WTC11 (cell line): ENCODE data around the gene SMYD4. TPM values are rescaled to one million over a fixed set of nuclear protein-coding genes. Genes with fewer than 3 reads are reported as not detected.

Experiments used
- ATAC-seq: fragments of 200-7000 bp; cut with Tn5 transposase; 2 replicates; pipeline ENCODE4 v1.10.0; 2021; ENCODE audit warnings: mild to moderate bottlenecking, moderate library complexity
- CTCF ChIA-PET: fragments of 300-600 bp; sonication (Branson Sonifier 250); formaldehyde crosslinking; loops from one replicate; lab custom pipeline; 2021; ENCODE audit warnings: antibody characterized with exemption; lab: Charles Lee
- POLR2A ChIA-PET: fragments of 350-600 bp; sonication (Branson Sonifier 250); formaldehyde crosslinking; loops from one replicate; lab custom pipeline; 2021; ENCODE audit warnings: antibody characterized with exemption; lab: Charles Lee
- DNase-seq: peaks from one replicate; pipeline ENCODE4 v3.0.0; 2021; ENCODE audit warnings: low spot score
- H3K27ac Mint-ChIP-seq: 2 replicates; pipeline ENCODE4 v1.8.0; 2021; ENCODE audit warnings: mixed read lengths
- H3K27me3 Mint-ChIP-seq: 2 replicates; pipeline ENCODE4 v1.8.0; 2021; ENCODE audit warnings: low read depth, mild to moderate bottlenecking, moderate library complexity, mixed read lengths
- H3K36me3 Mint-ChIP-seq: 2 replicates; pipeline ENCODE4 v1.8.0; 2021; ENCODE audit warnings: mixed read lengths
- H3K4me1 Mint-ChIP-seq: 2 replicates; pipeline ENCODE4 v1.8.0; 2022; ENCODE audit warnings: mixed read lengths
- H3K4me3 Mint-ChIP-seq: 2 replicates; pipeline ENCODE4 v1.8.0; 2021; ENCODE audit warnings: mild to moderate bottlenecking, moderate library complexity, mixed read lengths
- H3K9me3 Mint-ChIP-seq: 2 replicates; pipeline ENCODE4 v1.8.0; 2021; ENCODE audit warnings: mixed read lengths
- CREM ChIP-seq: sonication (generic); formaldehyde crosslinking; IDR thresholded peaks from 2 replicates; pipeline ENCODE4 v1.8.1; 2022; ENCODE audit warnings: mild to moderate bottlenecking, missing genetic modification reagents, moderate library complexity
- EMX1 ChIP-seq: fragments of 250-450 bp; sonication (Bioruptor Pico); IDR thresholded peaks from 2 replicates; pipeline ENCODE4 v1.8.0; 2021; ENCODE audit warnings: mild to moderate bottlenecking
- ETV6 ChIP-seq: sonication (generic); formaldehyde crosslinking; IDR thresholded peaks from 2 replicates; pipeline ENCODE4 v1.8.1; 2022; ENCODE audit warnings: mild to moderate bottlenecking, missing genetic modification reagents
- FOXK1 ChIP-seq: sonication (generic); formaldehyde crosslinking; IDR thresholded peaks from 2 replicates; pipeline ENCODE4 v1.8.0; 2022; ENCODE audit warnings: mild to moderate bottlenecking, moderate library complexity, missing genetic modification reagents
- FOXP1 ChIP-seq: sonication (generic); formaldehyde crosslinking; IDR thresholded peaks from 2 replicates; pipeline ENCODE4 v1.8.0; 2022; ENCODE audit warnings: missing genetic modification reagents, mild to moderate bottlenecking, moderate library complexity, borderline replicate concordance
- GRHL2 ChIP-seq: fragments of 250-450 bp; sonication (Bioruptor Pico); IDR thresholded peaks from 2 replicates; pipeline ENCODE4 v1.8.0; 2022; ENCODE audit warnings: mild to moderate bottlenecking, moderate library complexity; ENCODE audit not compliant: insufficient replicate concordance, severe bottlenecking
- HMGA2 ChIP-seq: fragments of 250-450 bp; sonication (Bioruptor Pico); IDR thresholded peaks from 2 replicates; pipeline ENCODE4 v1.4.0; 2021; ENCODE audit warnings: mild to moderate bottlenecking, moderate library complexity
- NFATC4 ChIP-seq: fragments of 250-450 bp; sonication (Bioruptor Pico); IDR thresholded peaks from 2 replicates; pipeline ENCODE4 v1.9.0; 2021; ENCODE audit warnings: mild to moderate bottlenecking
- RELA ChIP-seq: sonication (generic); formaldehyde crosslinking; IDR thresholded peaks from 2 replicates; pipeline ENCODE4 v1.8.1; 2022; ENCODE audit warnings: missing genetic modification reagents, mild to moderate bottlenecking, borderline replicate concordance
- RORB ChIP-seq: fragments of 250-450 bp; sonication (Bioruptor Pico); IDR thresholded peaks from 2 replicates; pipeline ENCODE4 v1.9.0; 2021; ENCODE audit warnings: mild to moderate bottlenecking
- SOX15 ChIP-seq: fragments of 250-450 bp; sonication (Bioruptor Pico); IDR thresholded peaks from 2 replicates; pipeline ENCODE4 v1.9.0; 2021; ENCODE audit warnings: mild to moderate bottlenecking
- TCF7 ChIP-seq: sonication (generic); formaldehyde crosslinking; IDR thresholded peaks from 2 replicates; pipeline ENCODE4 v1.8.0; 2022; ENCODE audit warnings: mild to moderate bottlenecking, low read depth, missing genetic modification reagents, moderate library complexity
- TEAD1 ChIP-seq: sonication (generic); formaldehyde crosslinking; IDR thresholded peaks from 2 replicates; pipeline ENCODE4 v1.8.0; 2022; ENCODE audit warnings: mild to moderate bottlenecking, missing genetic modification reagents
- ZNF416 ChIP-seq: fragments of 250-450 bp; sonication (Bioruptor Pico); IDR thresholded peaks from 2 replicates; pipeline ENCODE4 v1.9.0; 2021; ENCODE audit warnings: mild to moderate bottlenecking, inconsistent platforms
- total RNA-seq: library from RNA; stranded (reverse); gene quantifications from 3 replicates; pipeline ENCODE4 v1.2.3, GENCODE V29; 2021
- TF ChIP-seq, protein P1 (sequence below): sonication (generic); formaldehyde crosslinking; IDR thresholded peaks from 2 replicates; pipeline ENCODE4 v1.8.1; 2023; ENCODE audit warnings: mild to moderate bottlenecking, missing genetic modification reagents, borderline replicate concordance
- TF ChIP-seq, protein P2 (sequence below): sonication (generic); formaldehyde crosslinking; IDR thresholded peaks from 2 replicates; pipeline ENCODE4 v1.8.0; 2022; ENCODE audit warnings: missing genetic modification reagents
- TF ChIP-seq, protein P3 (sequence below): sonication (generic); formaldehyde crosslinking; IDR thresholded peaks from 2 replicates; pipeline ENCODE4 v1.8.1; 2022; ENCODE audit warnings: low read depth, missing genetic modification reagents, borderline replicate concordance
- TF ChIP-seq, protein P4 (sequence below): sonication (generic); formaldehyde crosslinking; IDR thresholded peaks from 2 replicates; pipeline ENCODE4 v1.8.0; 2023; ENCODE audit warnings: missing genetic modification reagents, mild to moderate bottlenecking, borderline replicate concordance
- TF ChIP-seq, protein P5 (sequence below): sonication (generic); formaldehyde crosslinking; IDR thresholded peaks from 2 replicates; pipeline ENCODE4 v1.8.1; 2023; ENCODE audit warnings: mild to moderate bottlenecking, missing genetic modification reagents

Gene SMYD4
- total RNA-seq, 1 experiment from 2014 or later, result 24.1 TPM

DNA sequence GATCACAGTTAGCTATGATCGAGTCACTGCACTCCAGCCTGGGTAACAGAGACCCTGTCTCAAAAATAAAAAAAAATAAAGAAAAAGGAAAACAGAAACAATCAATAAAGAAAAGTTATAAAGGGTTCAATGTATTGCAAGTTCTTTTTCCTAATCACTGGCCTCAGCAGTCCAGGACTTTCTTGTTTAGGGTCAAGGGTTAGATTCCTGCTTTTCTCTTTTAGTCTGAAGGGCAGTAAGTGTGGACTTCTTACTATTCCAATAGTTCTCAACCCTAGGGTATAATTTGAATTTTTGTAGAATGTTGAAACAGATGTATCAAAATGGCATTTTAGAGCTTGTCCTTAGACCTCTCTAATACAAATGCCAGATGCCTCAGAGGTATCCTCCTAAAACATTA, 27.3 kb downstream of the SMYD4 start:
- ChIA-PET CTCF (interaction anchor here (1.0 kb wide), 1 partner anchor 81 kb away, joined by 3 read pairs; no protein-coding TSS in a partner anchor), POLR2A (no interaction called here)
- no peak for ATAC-seq
- H3K4me3 Mint-ChIP-seq, result no peak overlapping the region
- TF ChIP-seq, protein P1, sequence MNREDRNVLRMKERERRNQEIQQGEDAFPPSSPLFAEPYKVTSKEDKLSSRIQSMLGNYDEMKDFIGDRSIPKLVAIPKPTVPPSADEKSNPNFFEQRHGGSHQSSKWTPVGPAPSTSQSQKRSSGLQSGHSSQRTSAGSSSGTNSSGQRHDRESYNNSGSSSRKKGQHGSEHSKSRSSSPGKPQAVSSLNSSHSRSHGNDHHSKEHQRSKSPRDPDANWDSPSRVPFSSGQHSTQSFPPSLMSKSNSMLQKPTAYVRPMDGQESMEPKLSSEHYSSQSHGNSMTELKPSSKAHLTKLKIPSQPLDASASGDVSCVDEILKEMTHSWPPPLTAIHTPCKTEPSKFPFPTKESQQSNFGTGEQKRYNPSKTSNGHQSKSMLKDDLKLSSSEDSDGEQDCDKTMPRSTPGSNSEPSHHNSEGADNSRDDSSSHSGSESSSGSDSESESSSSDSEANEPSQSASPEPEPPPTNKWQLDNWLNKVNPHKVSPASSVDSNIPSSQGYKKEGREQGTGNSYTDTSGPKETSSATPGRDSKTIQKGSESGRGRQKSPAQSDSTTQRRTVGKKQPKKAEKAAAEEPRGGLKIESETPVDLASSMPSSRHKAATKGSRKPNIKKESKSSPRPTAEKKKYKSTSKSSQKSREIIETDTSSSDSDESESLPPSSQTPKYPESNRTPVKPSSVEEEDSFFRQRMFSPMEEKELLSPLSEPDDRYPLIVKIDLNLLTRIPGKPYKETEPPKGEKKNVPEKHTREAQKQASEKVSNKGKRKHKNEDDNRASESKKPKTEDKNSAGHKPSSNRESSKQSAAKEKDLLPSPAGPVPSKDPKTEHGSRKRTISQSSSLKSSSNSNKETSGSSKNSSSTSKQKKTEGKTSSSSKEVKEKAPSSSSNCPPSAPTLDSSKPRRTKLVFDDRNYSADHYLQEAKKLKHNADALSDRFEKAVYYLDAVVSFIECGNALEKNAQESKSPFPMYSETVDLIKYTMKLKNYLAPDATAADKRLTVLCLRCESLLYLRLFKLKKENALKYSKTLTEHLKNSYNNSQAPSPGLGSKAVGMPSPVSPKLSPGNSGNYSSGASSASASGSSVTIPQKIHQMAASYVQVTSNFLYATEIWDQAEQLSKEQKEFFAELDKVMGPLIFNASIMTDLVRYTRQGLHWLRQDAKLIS (CRISPR knock-in tag), result no peak
- no peak for TF ChIP-seq FOXK1
- no peaks in the 10 kb centered on the region for H3K27me3 Mint-ChIP-seq
- H3K36me3 Mint-ChIP-seq, result peaks cover 49% of the 10 kb centered on the region
- H3K9me3 Mint-ChIP-seq, result no peaks in the 10 kb centered on the region
- H3K27ac Mint-ChIP-seq, result no peak overlapping the region
- no peaks in the 10 kb centered on the region for H3K4me1 Mint-ChIP-seq
- DNase-seq, result no peak

DNA sequence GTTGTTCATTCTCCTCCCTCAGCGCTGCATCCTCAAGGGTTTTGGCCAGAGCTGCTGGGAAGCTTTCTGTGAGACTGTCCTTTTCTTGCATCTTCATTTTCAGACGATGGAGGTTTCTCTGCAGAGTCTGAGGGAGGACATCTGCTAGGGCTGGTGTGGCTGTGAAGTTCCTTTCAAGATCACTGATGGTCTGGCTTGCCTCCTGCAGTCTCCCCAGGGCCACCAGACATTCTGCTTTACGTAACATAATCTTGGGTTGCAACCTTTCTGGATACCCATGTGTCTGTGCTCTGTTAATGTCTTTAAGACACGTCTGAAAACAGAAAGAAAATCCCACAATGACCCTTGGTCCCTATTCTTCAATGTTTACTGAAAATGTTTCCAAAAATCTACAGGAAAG, 29.0 kb downstream of the SMYD4 start:
- no peak for ATAC-seq
- DNase-seq, result no peak
- Mint-ChIP-seq H3K27me3 (no peaks in the 10 kb centered on the region), H3K4me3 (no peak overlapping the region), H3K36me3 (peaks cover 45% of the 10 kb centered on the region), H3K4me1 (no peaks in the 10 kb centered on the region), H3K27ac (no peak overlapping the region; the same call in 1 of the 2 replicates), H3K9me3 (no peaks in the 10 kb centered on the region)
- TF ChIP-seq TEAD1 (no peak), RORB (CRISPR knock-in tag) (no peak), NFATC4 (CRISPR knock-in tag) (no peak), HMGA2 (no peak), CREM (CRISPR knock-in tag) (no peak), EMX1 (CRISPR knock-in tag) (no peak), TCF7 (CRISPR knock-in tag) (no peak), ZNF416 (CRISPR knock-in tag) (no peak), ETV6 (CRISPR knock-in tag) (no peak), GRHL2 (no peak), RELA (CRISPR knock-in tag) (no peak), SOX15 (CRISPR knock-in tag) (no peak)
- TF ChIP-seq, protein P2, sequence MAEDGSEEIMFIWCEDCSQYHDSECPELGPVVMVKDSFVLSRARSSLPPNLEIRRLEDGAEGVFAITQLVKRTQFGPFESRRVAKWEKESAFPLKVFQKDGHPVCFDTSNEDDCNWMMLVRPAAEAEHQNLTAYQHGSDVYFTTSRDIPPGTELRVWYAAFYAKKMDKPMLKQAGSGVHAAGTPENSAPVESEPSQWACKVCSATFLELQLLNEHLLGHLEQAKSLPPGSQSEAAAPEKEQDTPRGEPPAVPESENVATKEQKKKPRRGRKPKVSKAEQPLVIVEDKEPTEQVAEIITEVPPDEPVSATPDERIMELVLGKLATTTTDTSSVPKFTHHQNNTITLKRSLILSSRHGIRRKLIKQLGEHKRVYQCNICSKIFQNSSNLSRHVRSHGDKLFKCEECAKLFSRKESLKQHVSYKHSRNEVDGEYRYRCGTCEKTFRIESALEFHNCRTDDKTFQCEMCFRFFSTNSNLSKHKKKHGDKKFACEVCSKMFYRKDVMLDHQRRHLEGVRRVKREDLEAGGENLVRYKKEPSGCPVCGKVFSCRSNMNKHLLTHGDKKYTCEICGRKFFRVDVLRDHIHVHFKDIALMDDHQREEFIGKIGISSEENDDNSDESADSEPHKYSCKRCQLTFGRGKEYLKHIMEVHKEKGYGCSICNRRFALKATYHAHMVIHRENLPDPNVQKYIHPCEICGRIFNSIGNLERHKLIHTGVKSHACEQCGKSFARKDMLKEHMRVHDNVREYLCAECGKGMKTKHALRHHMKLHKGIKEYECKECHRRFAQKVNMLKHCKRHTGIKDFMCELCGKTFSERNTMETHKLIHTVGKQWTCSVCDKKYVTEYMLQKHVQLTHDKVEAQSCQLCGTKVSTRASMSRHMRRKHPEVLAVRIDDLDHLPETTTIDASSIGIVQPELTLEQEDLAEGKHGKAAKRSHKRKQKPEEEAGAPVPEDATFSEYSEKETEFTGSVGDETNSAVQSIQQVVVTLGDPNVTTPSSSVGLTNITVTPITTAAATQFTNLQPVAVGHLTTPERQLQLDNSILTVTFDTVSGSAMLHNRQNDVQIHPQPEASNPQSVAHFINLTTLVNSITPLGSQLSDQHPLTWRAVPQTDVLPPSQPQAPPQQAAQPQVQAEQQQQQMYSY, result no peak
- CTCF ChIA-PET, result no interaction called here
- POLR2A ChIA-PET, result no interaction called here

DNA sequence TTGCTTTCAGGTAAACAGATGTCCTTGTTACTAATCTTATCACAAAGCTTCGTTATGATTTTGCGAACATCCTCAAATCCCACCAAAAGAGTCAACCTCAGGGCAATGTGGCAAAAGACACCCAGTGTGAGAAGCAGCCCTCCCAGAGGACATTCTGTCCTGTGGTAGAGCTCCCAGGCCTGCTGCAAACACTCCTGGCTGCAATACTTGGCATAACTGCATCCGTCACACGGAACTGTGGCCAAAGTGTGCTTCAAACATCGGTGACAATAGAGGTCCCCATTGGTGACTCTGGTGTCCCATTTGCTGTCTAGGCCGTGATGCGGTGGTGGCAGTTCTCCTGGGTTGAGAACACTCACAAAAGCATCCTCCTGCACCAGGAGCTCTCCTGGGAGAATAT, 29.5 kb downstream of the SMYD4 start:
- H3K27ac Mint-ChIP-seq, result no peak overlapping the region
- H3K9me3 Mint-ChIP-seq, result no peaks in the 10 kb centered on the region
- H3K4me3 Mint-ChIP-seq, result no peak overlapping the region
- ChIA-PET POLR2A (no interaction called here), CTCF (no interaction called here)
- no peaks in the 10 kb centered on the region for H3K27me3 Mint-ChIP-seq
- peaks cover 45% of the 10 kb centered on the region for H3K36me3 Mint-ChIP-seq
- no peaks in the 10 kb centered on the region for H3K4me1 Mint-ChIP-seq
- ATAC-seq (no peak), DNase-seq (no peak)
- TF ChIP-seq, protein P3, sequence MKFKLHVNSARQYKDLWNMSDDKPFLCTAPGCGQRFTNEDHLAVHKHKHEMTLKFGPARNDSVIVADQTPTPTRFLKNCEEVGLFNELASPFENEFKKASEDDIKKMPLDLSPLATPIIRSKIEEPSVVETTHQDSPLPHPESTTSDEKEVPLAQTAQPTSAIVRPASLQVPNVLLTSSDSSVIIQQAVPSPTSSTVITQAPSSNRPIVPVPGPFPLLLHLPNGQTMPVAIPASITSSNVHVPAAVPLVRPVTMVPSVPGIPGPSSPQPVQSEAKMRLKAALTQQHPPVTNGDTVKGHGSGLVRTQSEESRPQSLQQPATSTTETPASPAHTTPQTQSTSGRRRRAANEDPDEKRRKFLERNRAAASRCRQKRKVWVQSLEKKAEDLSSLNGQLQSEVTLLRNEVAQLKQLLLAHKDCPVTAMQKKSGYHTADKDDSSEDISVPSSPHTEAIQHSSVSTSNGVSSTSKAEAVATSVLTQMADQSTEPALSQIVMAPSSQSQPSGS (CRISPR knock-in tag), result no peak
- TF ChIP-seq, protein P4, sequence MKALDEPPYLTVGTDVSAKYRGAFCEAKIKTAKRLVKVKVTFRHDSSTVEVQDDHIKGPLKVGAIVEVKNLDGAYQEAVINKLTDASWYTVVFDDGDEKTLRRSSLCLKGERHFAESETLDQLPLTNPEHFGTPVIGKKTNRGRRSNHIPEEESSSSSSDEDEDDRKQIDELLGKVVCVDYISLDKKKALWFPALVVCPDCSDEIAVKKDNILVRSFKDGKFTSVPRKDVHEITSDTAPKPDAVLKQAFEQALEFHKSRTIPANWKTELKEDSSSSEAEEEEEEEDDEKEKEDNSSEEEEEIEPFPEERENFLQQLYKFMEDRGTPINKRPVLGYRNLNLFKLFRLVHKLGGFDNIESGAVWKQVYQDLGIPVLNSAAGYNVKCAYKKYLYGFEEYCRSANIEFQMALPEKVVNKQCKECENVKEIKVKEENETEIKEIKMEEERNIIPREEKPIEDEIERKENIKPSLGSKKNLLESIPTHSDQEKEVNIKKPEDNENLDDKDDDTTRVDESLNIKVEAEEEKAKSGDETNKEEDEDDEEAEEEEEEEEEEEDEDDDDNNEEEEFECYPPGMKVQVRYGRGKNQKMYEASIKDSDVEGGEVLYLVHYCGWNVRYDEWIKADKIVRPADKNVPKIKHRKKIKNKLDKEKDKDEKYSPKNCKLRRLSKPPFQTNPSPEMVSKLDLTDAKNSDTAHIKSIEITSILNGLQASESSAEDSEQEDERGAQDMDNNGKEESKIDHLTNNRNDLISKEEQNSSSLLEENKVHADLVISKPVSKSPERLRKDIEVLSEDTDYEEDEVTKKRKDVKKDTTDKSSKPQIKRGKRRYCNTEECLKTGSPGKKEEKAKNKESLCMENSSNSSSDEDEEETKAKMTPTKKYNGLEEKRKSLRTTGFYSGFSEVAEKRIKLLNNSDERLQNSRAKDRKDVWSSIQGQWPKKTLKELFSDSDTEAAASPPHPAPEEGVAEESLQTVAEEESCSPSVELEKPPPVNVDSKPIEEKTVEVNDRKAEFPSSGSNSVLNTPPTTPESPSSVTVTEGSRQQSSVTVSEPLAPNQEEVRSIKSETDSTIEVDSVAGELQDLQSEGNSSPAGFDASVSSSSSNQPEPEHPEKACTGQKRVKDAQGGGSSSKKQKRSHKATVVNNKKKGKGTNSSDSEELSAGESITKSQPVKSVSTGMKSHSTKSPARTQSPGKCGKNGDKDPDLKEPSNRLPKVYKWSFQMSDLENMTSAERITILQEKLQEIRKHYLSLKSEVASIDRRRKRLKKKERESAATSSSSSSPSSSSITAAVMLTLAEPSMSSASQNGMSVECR (CRISPR knock-in tag), result no peak
- TF ChIP-seq, protein P5, sequence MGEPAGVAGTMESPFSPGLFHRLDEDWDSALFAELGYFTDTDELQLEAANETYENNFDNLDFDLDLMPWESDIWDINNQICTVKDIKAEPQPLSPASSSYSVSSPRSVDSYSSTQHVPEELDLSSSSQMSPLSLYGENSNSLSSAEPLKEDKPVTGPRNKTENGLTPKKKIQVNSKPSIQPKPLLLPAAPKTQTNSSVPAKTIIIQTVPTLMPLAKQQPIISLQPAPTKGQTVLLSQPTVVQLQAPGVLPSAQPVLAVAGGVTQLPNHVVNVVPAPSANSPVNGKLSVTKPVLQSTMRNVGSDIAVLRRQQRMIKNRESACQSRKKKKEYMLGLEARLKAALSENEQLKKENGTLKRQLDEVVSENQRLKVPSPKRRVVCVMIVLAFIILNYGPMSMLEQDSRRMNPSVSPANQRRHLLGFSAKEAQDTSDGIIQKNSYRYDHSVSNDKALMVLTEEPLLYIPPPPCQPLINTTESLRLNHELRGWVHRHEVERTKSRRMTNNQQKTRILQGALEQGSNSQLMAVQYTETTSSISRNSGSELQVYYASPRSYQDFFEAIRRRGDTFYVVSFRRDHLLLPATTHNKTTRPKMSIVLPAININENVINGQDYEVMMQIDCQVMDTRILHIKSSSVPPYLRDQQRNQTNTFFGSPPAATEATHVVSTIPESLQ (CRISPR knock-in tag), result no peak
- TF ChIP-seq FOXP1 (CRISPR knock-in tag), result no peak
